ENCODE data around the gene DHX16. TPM values are rescaled to one million over a fixed set of nuclear protein-coding genes. Genes with fewer than 3 reads are reported as not detected.

DHX16 gene
- total and polyA plus RNA-seq, 9 of the 15 experiments (the other 6 are each of a cell fraction or from before 2014, with no cell fraction given) = 14.6 to 66.1 (median 47.5) TPM

- no peak for TF ChIP-seq NFIX (CRISPR knock-in tag; IDR thresholded peaks at IDR 0.05; ENCODE audit: low read depth)
- no peak for TF ChIP-seq NBN (IDR thresholded peaks at IDR 0.05; ENCODE audit: low read depth)
- TF ChIP-seq THAP7 (CRISPR knock-in tag; IDR thresholded peaks at IDR 0.05) = no peak
- TF ChIP-seq CREM (IDR thresholded peaks at IDR 0.05; ENCODE audit: low read depth) = 0 out of 2 replicates have a peak, but pooled peaks have one; percentile 22
- no peak for TF ChIP-seq ADNP (tag; IDR thresholded peaks at IDR 0.05)
- TF ChIP-seq PHB (CRISPR knock-in tag; IDR thresholded peaks at IDR 0.05) = 0 out of 2 replicates have a peak, but pooled peaks have one; percentile 45
- no peak for TF ChIP-seq HMG20B (CRISPR knock-in tag; IDR thresholded peaks at IDR 0.05)
- TF ChIP-seq NR0B1 (IDR thresholded peaks at IDR 0.05; ENCODE audit: partially characterized antibody) = no peak
- TF ChIP-seq ZNF507 (tag; conservative IDR thresholded peaks at IDR 0.05) = no peak
- TF ChIP-seq MIER1 (IDR thresholded peaks at IDR 0.05; ENCODE audit: low read depth) = no peak
- TF ChIP-seq SREBF2 (CRISPR knock-in tag; IDR thresholded peaks at IDR 0.05) = no peak
- no peak for TF ChIP-seq ZNF324 (CRISPR knock-in tag; IDR thresholded peaks at IDR 0.05)
- TF ChIP-seq ZNF609 (CRISPR knock-in tag; IDR thresholded peaks at IDR 0.05; ENCODE audit: borderline replicate concordance) = no peak
- TF ChIP-seq KAT8 (IDR thresholded peaks at IDR 0.05; ENCODE audit: low read depth) = no peak
- TF ChIP-seq ZNF408 (CRISPR knock-in tag; IDR thresholded peaks at IDR 0.05; ENCODE audit: low read depth) = no peak
- no peak for TF ChIP-seq POLR2AphosphoS2 (IDR thresholded peaks at IDR 0.05; ENCODE audit: low read length)
- TF ChIP-seq ZEB2 (IDR thresholded peaks at IDR 0.05) = no peak
- TF ChIP-seq IRF9 (tag; IDR thresholded peaks at IDR 0.05) = no peak
- 0 out of 2 replicates have a peak, but pooled peaks have one; percentile 4 for TF ChIP-seq JUND (IDR thresholded peaks at IDR 0.05; ENCODE audit: borderline replicate concordance, low read depth, low read length)
- TF ChIP-seq JUND (tag; IDR thresholded peaks at IDR 0.05; ENCODE audit: borderline replicate concordance, low read depth, low read length) = no peak; the same call in 2 of the 3 replicates
- TF ChIP-seq MAFG (tag; conservative IDR thresholded peaks at IDR 0.05) = no peak
- TF ChIP-seq NFRKB (IDR thresholded peaks at IDR 0.05; ENCODE audit: low read depth) = 0 out of 2 replicates have a peak, but pooled peaks have one; percentile 42
- TF ChIP-seq BRD9 (IDR thresholded peaks at IDR 0.05; ENCODE audit: low read depth, partially characterized antibody) = no peak
Observed at GRCh38 chr6:30684386-30685156, 11.8 kb upstream of the DHX16 start (continued).

All from K562 (cell line).